ENCODE results near the gene EIF3D.

Gene EIF3D, protein sequence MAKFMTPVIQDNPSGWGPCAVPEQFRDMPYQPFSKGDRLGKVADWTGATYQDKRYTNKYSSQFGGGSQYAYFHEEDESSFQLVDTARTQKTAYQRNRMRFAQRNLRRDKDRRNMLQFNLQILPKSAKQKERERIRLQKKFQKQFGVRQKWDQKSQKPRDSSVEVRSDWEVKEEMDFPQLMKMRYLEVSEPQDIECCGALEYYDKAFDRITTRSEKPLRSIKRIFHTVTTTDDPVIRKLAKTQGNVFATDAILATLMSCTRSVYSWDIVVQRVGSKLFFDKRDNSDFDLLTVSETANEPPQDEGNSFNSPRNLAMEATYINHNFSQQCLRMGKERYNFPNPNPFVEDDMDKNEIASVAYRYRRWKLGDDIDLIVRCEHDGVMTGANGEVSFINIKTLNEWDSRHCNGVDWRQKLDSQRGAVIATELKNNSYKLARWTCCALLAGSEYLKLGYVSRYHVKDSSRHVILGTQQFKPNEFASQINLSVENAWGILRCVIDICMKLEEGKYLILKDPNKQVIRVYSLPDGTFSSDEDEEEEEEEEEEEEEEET

DNA sequence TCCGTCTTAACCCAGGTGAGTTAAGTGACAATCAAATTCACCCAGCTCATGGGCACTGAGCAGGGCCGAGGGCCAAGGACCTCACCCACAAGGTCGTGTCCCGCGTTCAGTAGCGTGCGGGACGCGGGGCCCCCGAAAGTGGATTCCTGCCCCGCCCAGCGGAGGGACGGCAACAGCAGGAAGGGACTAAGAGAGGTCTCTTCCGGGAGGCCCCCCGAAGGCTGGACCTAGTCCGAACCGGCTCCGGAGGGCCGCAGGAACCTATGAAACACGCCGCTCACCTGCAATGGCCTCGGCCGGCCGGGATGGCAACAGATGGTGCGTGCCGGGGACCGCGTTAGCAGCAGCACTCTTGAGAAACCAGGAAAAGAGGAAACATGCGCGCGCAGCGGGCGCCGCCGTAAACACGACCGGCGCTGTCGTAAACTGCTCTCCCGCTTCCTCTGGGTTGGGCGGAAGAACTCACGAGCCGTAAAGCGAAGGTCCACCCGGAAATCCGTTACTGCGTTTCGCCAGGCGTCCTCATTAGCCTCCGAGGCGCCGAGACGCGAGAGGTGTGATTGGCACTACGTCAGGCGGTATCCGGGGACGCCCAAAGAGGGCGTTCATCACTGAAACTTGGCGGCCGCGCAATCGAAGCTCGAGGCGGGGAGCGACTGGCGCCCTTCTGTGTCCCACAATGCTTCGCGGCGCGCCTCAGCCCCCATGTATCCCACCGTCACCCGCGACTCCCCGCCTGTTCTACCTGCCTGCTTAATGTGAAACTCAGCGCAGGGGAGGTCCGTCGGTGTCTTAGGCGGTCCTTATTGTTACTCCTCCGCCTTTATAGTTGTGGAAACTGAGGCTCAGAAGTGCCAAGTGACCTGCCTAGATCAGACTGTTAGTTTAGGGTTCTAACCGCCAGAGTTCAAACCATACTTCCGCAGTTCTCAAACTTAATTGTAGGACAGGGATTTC lies at the start of gene EIF3D:
TSS of gene EIF3D (minus strand) at position 372 of the 957 bp plus-strand sequence. CDS start 3,045 bp downstream, outside the sequence.
- DNase-seq (ENCODE audit: low read depth in 2 of 2), result peak; percentile 99

DNA sequence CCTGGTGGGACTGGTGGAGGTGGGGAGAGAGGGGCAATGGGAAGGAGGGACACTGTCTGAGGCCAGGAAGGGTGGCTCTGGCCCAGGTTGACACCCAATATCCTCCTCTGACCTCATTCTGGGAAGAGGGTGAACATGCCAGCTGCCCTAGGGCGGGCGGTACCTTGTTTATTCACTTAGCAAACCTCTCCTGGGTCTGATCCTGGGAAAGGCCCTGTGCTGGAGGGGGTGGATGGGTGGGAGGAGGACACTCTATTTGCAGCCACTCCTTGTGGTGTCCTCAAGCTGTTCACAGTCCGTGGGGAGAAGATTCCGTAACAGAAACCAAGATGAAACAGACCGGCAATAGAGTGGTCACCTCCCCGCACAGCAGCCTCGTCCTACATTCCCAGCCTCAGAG lies 49.7 kb upstream of the EIF3D start:
- no peak for DNase-seq (ENCODE audit: low read depth in 2 of 2)

DNA sequence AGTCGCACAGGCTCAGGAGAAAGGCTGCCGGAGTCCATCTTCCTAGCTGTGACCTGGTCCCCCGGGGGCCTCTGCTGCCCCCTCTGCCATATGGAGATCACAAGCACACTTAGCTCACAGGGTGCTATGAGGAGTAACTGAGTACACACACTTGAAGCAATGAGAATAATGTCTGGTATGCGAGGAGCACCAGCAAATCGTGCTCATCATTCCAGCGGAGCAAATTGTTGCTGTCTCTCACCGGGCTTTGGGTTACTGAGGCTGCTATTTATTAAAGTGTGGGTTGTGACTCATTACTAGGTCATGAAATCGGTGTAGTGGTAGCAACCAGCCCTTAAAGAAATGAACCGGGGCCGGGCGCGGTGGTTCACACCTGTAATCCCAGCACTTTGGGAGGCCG lies 48.1 kb upstream of the EIF3D start:
- DNase-seq (ENCODE audit: low read depth in 2 of 2), result peak; percentile 85 to 87

DNA sequence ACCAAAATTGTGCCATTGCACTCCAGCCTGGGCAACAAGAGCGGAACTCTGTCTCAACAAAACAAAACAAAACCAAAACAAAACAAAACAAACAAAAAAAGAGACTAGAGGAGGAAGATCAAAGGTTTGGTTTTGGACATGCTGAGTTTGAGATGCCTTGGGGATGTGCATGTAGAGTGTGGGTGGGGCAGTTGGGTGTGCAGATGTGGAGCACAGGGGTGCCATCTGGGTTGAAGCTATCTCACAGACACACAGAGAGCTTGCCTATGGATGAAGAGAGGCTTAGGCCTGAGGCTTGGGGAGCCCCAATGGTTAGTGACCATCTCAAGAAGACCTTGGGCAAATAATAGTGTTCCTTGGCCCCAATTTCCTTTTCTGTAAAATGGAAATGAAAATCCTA lies 45.8 kb upstream of the EIF3D start:
- no peak for DNase-seq (ENCODE audit: low read depth in 2 of 2)

DNA sequence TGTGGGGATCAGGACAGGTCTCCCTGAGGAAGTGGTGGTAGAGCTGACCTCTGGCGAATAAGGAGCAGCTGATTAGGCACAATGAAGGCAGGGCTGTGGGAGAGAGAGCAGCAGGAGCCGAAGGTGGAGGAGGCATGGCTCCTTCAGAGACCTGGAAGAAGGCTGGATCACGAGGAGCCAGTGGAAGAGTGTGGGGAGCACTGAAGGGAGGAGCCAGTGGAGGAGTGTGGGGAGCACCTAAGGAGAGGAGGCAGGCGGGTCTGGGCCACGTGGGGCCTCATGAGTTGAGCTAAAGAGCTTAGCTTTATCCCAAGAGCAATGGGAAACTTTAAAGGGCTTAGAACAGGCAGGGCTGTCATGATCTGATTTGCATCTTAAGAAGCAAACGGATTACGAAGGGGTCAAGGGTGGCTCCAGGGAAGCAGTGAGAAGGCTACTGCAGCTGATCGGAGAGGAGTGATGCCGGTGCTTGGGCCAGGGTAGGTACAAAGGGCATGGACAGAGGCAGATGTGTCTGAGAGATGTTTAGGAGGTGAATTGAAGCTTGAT lies 44.9 kb upstream of the EIF3D start:
- DNase-seq (ENCODE audit: low read depth in 2 of 2), result no peak

DNA sequence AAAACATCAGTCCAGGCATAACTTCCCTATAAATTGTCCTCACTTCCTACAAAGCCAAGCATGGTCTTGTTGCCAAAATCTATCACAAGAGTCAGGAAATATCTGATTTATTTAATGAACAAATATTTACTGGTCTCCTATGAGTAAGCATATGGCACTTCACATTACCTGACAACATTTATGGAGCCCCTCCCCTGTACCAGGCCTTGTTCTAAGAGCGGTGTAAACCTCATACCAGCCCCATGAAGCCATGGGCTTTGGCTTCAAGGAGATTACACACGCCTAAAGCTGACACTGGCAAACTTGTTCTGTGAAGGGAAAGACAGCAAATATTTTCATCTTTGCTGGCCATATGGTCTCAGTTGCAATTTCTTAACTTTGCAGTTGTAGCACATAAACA lies 43.0 kb upstream of the EIF3D start:
- DNase-seq (ENCODE audit: low read depth in 2 of 2), result no peak

DNA sequence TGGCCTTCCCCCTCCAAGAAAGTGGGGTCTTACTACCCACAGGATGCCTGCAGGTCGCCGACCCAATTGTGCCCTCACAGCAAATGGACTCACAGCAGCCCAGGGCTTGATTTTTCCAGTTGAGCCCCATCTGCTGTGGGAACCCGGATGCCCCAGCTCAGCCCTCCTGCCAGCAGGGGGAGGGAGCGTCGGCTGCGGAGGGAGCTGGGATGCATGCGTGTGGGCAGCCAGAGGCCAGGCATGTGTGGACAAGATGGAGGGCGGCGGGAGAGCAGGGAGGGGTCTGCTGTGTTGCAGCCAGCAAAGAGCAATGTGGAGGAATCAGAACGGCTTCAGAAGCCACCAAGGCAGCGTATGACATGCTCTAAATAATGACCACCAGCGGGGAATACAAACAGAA lies 41.0 kb upstream of the EIF3D start:
- peak in 1 of 2 experiments; percentile 8 for DNase-seq (ENCODE audit: low read depth in 2 of 2)

DNA sequence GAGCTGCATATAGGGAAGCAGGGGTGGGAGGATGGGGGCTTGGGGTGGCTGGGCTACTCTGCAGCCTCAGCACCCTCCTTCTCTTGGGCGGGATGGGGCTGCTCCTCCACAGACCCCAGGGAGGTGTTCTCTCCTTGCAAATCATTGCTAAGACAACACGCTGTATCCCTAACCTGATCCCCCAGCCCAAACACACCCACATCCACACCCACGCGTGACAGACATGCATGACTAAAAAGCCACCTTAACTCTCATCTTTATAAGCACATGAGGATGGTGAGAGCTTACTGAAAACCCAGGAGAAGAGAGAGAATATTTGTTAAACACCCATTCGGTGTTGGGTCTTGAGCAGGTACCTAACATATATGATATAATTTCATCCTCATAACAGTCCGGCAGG lies 39.9 kb upstream of the EIF3D start:
- DNase-seq (ENCODE audit: low read depth in 2 of 2), result no peak

DNA sequence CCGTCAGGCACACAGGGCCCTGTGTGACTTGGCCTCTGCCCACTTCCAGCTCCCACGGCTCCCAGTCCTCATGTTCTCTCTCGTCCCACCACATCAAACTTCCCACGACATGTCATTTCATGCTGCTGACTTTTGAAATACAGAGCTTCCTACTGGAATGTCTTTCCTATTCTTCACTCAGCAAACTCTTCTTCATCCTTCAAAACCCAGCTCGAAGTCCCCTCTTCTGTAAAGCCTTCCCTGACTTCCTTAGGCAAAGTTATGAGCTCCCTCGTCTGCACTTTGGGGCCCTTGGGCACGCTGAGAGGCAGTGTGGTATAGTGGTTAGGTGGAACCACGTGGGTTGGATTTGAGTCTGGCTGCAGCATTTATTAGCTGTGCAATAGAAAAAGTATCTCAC lies 37.8 kb upstream of the EIF3D start:
- no peak for DNase-seq (ENCODE audit: low read depth in 2 of 2)

DNA sequence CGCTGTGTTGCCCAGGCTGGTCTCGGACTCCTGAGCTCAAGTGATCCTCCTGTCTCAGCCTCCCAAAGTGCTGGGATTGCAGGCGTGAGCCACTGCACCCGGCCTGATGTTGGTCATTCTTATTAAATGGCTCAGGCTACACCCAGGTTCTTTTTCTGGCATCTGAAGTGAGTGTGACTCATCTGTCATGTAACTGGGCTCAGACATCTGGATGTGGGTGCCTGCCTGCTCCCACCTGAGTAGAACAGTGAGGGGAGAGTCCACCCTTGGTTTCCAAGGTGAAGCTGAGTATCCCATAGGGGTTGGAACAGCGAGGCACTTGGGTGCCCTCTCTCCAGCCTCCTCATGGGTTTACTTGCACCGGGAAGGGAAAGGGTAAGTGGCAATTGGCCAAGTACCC lies 36.7 kb upstream of the EIF3D start:
- no peak for DNase-seq (ENCODE audit: low read depth in 2 of 2)

DNA sequence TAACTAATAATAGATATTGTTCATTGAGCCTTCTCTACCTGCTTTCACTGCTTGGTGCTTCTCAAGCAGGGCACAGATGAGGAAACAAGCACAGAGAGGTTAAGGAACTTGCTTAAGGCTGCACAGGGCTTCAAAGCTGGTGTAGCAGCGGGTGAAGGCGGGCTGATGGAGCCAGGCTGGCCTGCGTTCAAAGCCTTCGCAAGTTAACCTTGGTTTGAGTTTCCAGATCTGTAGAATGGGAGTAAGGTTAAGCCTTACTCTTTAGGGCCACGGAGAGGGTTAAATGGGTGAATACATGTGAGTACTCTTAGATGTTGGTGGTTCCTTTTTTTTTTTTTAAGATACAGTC lies 36.2 kb upstream of the EIF3D start:
- no peak for DNase-seq (ENCODE audit: low read depth in 2 of 2)

DNA sequence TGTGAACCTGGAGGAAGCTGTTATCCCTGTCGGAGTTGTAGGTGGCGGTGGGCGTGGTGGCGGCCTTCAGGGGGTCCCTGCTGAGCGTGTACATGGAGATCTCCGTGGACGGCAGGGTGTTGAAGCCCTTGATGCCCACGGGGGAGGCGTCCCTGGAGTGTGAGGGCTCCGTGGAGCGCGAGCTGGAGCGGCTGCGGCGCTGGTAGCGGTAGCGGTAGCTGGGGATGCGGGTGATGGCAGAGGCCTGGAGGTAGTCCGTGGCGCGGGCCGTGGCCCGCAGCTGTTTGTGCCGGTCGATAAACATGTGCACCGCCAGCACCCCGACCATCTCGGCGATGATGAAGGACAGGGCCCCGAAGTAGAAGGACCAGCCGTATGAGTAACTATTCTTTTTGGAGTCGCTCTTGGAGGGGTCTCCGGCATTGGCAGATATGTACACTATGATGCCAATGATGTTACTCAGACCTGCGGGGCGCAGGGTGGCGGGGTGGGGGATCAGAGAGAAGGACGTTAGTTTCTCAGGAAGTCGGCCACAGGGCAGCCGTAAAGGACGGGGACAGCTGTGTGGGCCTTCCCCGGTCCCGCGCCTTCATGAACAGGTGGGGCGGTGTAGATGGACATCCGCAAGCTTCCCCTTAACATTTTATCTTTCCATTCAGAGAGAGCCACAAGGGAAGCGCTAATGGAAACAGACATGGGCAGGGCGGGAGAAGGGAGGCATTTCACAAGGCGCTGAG lies 35.6 kb upstream of the EIF3D start:
- no peak for DNase-seq (ENCODE audit: low read depth in 2 of 2)

DNA sequence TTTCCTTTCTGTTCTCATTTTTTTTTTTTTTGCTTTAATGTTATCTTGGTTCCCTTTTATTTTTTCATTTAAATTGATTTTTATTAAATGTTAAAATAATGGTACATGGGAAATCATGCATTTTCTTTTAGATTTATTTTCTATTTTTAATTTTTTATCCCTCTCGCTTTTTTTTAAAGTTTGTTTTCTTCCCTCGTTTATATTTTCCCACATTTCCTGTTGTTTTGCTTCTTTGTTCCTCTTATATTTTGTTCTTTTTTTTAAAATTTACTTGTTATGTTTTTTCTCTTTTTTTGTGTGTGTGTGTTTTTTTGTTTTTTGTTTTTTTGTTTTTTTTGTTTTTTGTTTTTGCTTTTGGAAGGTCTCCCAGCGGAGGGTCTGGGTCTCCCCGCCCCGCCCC lies 34.9 kb upstream of the EIF3D start:
- no peak for DNase-seq (ENCODE audit: low read depth in 2 of 2)

DNA sequence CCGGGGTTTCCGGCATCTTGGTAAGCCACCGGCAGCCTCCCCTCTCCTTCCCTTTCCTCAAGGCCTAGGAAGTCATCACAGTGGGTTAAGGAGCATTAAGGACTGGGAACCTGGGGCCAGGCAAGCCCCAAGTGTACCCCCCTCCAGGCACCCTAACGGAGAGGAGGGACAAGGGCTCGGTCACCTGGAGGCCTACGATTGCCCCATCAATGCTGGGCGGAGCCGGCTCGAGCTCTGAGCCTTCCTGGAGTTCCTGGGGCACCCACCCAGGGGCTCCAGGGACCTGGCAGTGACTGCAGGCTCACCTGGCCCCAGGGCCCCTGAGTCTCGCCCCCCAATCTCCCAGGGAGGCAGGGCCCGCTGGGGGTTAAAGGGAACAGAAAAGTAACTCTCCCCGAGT lies 34.5 kb upstream of the EIF3D start:
- no peak for DNase-seq (ENCODE audit: low read depth in 2 of 2)

DNA sequence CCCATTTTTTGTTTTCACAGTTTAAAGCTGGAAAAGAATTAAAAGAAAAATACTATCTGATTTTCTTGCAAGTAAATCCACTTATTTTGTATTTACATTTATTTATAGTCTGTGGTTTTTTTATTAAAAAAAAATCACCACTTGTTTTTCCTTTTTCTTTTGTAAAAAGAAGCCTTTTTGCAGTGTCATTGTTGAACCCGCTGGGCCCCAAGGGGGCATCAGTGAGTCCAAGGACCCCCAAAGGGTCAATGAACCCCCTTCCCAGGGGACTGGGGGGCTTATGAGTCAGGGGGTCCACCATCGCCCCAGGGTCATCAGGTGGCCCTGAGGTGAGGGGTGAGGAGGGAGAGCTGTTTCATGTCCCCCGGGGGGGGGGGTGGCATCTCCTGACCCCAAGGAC lies 34.0 kb upstream of the EIF3D start:
- no peak for DNase-seq (ENCODE audit: low read depth in 2 of 2)

DNA sequence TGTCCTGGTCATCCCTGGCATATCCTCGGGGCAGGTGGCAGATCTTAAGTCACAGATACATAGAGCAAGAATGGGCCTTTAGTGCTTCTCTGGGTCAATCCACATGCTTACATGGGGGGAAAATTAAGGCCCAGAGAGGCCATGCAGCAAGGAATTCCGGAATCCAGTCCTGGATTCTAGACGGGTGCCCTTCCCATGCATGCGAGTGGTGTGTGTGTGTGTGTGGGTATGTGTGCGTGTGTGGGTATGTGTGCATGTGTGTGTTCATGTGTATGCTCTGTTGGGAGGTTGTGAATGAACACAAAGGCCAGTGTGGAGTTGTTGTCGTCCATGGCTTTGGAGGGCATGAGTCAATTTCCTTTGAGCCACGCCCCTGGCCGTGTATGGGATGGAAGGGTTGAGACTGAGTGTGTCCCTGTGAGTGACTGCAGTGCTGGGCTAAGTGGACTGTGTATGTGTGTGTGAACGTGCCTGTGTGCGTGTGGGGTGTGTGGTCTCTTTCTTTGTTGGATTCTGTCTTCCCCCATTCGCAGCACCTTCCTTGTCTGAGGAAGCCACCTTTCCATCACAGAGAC lies 33.4 kb upstream of the EIF3D start:
- DNase-seq (ENCODE audit: low read depth in 2 of 2), result no peak

DNA sequence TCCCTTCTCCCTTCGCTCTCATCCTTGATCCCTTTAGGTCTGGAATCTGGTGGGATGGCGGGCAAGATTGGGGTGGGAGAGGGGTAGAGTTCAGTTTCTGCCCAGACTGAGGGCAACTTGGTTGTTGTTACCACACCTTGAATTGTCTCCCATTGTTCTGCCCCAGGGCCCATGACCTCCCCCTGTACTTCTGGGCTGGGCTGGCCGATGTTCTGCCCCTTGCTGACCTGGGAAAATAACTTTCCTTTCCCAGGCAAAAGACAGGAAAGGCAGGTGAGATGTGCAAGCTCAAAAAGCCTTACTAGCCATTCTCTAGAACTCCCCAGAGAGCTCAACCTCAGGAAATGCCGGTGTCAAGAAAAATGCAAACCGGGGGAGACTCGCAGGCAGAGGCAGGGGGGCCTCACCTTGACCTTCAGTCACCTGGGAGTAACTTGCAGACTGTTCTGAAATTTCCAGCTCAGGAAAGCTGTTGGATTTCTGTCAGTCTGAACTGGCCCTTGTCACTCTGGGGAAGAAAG lies 32.4 kb upstream of the EIF3D start:
- no peak for DNase-seq (ENCODE audit: low read depth in 2 of 2)

DNA sequence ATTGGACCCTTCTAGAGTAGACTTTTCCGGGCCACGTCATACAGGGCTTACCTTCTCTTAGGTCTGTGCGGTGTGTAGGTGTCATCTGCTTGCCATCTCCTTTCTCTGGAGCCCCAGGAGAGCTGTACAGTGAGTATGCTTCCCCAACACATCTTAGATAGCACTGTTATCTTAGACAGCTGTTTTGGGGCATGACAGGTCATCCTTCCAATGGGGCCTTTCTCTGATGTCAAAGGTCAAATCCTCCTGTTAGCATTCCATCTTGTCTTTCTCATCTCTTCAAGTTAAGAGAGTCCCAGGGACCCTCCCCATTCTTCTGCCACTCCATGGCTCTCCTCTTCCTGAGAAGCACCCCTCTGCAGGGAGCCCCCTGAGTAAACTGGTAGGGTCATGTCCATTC lies 31.0 kb upstream of the EIF3D start:
- DNase-seq (ENCODE audit: low read depth in 2 of 2), result no peak

DNA sequence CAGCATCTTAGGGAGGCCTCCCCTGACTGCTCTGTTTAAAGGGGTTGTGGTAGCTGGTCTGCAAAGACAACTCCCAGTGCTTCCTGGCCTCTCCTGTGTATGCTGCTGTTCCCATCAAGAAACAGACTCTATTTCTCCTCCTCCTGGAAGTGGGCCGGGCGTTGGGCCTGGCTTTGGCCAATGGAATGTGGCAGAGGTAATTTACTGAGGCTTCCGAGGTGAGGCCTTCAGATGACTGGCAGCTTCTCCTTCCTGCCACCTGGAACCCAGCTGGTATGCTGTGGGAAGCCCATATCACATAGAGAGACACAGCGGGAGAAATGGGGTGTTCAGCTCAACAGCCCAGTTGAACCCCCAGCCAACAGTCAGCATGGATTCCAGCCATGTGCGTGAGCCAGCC lies 25.1 kb upstream of the EIF3D start:
- no peak for DNase-seq (ENCODE audit: low read depth in 2 of 2)

DNA sequence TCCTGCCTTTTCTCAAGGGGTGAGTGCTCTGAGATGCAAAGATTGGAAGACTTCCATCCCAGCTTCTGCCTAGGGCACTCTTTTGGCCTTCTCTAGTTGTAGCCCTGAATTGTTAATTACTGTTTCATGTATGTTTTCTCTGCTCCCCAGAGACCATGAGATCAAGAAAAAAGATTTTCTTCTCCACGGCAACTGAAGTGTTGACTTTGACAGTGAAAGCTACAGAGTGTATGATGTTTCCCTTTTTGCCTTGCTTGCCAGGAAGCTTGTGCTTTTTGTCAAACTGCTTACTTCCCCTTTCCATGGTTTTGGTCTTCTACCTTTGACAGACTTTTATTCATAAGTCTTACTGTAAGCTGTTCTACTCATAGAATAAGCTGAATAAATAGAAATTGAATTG lies 23.3 kb upstream of the EIF3D start:
- DNase-seq (ENCODE audit: low read depth in 2 of 2), result no peak

Data from fibroblast of skin of left biceps (primary cell).